ENCODE data around the gene ZNF225.
"Not testable (repeated sequence)": the region's sequence is repeated elsewhere in the genome, so short reads cannot be mapped to it uniquely, and the experiment has no call there.

Gene ZNF225

DNA sequence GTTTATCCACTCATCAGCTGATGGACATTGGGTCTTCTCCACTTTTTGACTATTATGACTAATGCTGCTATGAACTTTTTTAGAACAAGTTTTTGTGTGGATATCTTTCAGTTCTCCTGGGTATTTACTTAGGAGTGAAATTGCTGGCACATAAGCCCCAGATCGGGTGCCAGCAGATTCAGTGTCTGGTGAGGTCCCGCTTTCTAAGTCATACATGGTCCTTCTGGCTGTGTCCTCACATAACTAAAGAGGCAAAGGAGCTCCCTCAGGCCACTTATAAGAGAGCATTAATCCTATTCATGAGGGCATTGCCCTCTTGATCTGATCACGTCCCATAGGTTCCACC is 51.1 kb downstream of the ZNF225 start:
- FAIRE-seq: no peak

DNA sequence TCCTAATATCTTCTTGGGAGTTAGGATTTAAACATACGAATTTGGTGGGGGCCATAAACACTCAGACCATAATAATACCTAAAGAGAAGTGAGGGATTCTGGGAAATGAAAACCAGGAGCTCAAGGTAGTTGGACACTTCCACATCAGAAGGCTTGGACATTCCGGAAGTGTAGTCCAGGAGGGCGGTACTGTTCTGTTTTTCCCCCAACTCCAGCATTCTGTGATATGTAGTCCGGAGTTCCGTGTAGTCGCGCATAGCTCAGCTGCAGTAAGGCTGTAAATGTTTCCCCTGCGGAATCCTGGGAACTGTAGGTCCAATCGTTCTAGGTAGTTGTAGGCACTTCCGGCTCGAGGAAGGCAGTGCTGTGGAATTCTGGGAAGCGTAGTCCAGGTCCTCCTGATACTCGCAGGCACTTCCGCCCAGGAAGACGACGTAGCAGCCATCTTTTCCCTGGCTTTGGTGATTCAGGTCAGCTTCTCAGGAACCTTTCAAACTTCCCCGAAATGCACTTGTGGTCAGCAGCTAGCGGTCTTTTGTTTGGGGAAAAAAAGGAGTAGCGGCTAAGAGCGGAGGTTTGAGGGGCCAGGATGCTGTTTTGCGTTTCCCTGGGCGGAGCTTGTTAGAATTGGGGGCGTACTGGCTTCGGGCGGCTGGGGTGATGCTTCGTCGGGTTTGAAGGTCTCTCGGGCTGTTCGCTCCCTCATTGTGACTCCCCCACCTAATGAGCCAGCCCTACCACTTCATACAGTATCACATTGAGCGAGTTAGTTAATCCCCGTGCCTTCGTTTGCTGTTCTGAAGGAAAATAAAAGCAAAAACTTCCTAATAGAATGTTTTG is 51.7 kb downstream of the ZNF225 start, which contains the start of gene ZNF226:
Gene ZNF226, plus strand, starts transcription at position 428 of the 840 bp plus-strand sequence. CDS start 4,981 bp downstream, outside the sequence.
- peak; percentile 99 for FAIRE-seq

DNA sequence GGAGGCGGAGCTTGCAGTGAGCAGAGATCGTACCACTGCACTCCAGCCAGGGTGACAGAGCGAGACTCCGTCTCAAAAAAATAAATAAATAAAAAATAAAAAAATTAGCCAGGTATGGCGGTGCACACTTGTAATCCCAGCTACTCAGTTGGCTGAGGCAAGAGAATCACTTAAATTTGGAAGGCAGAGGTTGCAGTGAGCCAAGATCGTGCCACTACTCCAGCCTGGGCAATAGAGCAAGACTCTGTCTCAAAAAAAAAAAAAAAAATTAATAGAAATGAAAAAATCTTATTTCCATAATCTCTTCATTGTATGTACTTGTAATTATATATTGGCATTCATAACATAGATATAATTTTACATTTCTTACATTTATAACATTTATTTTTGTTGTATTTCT is 57.5 kb downstream of the ZNF225 start:
- not testable (repeated sequence) for FAIRE-seq

DNA sequence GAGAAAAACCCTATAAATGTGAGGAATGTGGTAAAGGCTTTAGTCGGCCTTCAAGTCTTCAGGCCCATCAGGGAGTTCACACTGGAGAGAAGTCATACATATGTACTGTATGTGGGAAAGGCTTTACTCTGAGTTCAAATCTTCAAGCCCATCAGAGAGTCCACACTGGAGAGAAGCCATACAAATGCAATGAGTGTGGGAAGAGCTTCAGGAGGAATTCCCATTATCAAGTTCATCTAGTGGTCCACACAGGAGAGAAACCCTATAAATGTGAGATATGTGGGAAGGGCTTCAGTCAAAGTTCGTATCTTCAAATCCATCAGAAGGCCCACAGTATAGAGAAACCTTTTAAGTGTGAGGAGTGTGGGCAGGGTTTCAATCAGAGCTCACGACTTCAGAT is 63.4 kb downstream of the ZNF225 start:
- no peak for FAIRE-seq

DNA sequence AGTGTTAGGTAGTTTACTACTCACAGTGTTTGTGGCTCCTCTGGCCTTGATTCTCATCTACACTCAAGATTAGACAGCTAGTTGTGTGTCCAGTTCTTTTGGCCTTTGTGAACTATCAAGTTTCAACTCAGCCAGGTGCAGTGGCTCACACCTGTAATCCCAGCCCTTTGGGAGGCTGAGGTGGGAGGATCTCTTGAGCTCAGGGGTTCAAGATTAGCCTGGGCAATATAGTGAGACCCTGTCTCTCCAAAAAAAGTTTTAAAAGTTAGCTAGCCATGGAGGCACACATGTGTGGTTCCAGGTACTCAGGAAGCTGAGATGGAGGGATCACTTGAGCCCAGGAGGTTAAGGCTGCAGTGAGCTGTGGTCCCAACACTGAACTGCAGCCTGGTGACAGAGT is 67.8 kb downstream of the ZNF225 start:
- FAIRE-seq: no peak

DNA sequence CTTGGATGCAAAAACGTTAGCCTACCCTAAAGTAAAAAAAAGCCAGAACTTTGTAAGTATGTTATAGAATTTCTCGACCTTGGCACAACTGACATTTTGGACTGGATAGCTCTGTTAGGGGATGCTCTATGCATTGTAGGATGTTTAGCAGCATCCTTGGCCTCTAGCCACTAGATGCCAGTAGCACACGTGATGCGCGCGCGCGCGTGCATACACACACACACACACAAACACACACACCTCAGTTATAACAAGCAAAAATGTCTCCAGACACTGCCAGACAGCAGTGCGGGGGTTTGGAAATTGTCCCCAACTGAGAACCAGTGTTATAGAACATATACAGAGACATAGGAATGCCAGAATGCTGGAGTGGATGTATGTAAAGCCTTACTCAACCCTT is 68.9 kb downstream of the ZNF225 start:
- no peak for FAIRE-seq
